Osteocyte (in vitro differentiated cells): ENCODE data around the gene CC2D1A. TPM values are rescaled to one million over a fixed set of nuclear protein-coding genes. Genes with fewer than 3 reads are reported as not detected.

ENCODE experiments used
- DNase-seq: peaks from one replicate; pipeline ENCODE4 v3.0.0; 2021; ENCODE audit warnings: mixed read lengths; ENCODE audit not compliant: unreplicated experiment; ENCODE audit errors: extremely low spot score
- H3K27ac Mint-ChIP-seq: one replicate; pipeline ENCODE4 v1.8.0; 2021; ENCODE audit warnings: mild to moderate bottlenecking, mixed read lengths; ENCODE audit not compliant: unreplicated experiment
- H3K27me3 Mint-ChIP-seq: one replicate; pipeline ENCODE4 v1.8.0; 2021; ENCODE audit warnings: mixed read lengths; ENCODE audit not compliant: unreplicated experiment
- H3K36me3 Mint-ChIP-seq: one replicate; pipeline ENCODE4 v1.8.0; 2021; ENCODE audit warnings: mixed read lengths; ENCODE audit not compliant: unreplicated experiment
- H3K4me1 Mint-ChIP-seq: one replicate; pipeline ENCODE4 v1.8.0; 2021; ENCODE audit warnings: mixed read lengths; ENCODE audit not compliant: unreplicated experiment
- H3K4me3 Mint-ChIP-seq: one replicate; pipeline ENCODE4 v1.8.0; 2021; ENCODE audit warnings: mild to moderate bottlenecking, moderate library complexity, mixed read lengths; ENCODE audit not compliant: unreplicated experiment
- H3K9me3 Mint-ChIP-seq: one replicate; pipeline ENCODE4 v1.8.0; 2021; ENCODE audit warnings: mixed read lengths; ENCODE audit not compliant: unreplicated experiment
- CTCF ChIP-seq: fragments of 200-600 bp; sonication (generic); IDR thresholded peaks from 2 replicates; pipeline ENCODE4 v1.5.0; 2021; ENCODE audit warnings: antibody characterized with exemption, mild to moderate bottlenecking, moderate library complexity
- total RNA-seq: library from RNA; stranded (reverse); gene quantifications from 2 replicates; pipeline ENCODE4 v1.2.1, GENCODE V29; 2021

Gene CC2D1A
- total RNA-seq, 1 donor from 2014 or later, result 51.3 TPM

- H3K27me3 Mint-ChIP-seq, result no peaks in the 10 kb centered on the region
- no peaks in the 10 kb centered on the region for H3K9me3 Mint-ChIP-seq
- H3K27ac Mint-ChIP-seq, result no peak overlapping the region
- no peak for TF ChIP-seq CTCF
- H3K4me1 Mint-ChIP-seq, result no peaks in the 10 kb centered on the region
- no peak for DNase-seq
- H3K36me3 Mint-ChIP-seq, result peaks cover 21% of the 10 kb centered on the region
- no peak overlapping the region for H3K4me3 Mint-ChIP-seq
These were observed 68.1 kb downstream of the CC2D1A start for GRCh38 chr19:13974073-13974472.

DNA sequence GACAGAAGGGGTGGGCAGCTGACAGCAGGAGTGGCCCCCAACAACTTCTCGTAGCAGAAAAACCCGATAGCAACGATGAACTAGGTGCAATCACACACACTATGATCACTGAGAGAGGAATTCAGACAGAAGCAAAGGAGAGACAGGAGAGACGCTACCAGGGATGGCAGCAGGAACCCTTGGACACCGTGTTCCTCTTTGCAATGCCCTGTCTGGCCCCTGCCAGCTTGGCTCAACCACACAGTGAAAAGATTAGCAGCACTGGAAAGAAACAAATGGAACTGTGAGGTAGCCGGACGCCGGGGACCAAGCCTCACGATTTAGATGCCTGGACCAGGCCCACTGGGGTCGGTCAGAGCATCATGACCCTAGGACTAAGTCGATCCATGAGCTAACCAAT is 69.9 kb downstream of the CC2D1A start:
- Mint-ChIP-seq H3K4me3 (no peak overlapping the region), H3K9me3 (no peaks in the 10 kb centered on the region), H3K36me3 (peaks cover 19% of the 10 kb centered on the region), H3K4me1 (peaks cover 1% of the 10 kb centered on the region), H3K27ac (no peak overlapping the region), H3K27me3 (no peaks in the 10 kb centered on the region)
- TF ChIP-seq CTCF, result no peak
- no peak for DNase-seq

DNA sequence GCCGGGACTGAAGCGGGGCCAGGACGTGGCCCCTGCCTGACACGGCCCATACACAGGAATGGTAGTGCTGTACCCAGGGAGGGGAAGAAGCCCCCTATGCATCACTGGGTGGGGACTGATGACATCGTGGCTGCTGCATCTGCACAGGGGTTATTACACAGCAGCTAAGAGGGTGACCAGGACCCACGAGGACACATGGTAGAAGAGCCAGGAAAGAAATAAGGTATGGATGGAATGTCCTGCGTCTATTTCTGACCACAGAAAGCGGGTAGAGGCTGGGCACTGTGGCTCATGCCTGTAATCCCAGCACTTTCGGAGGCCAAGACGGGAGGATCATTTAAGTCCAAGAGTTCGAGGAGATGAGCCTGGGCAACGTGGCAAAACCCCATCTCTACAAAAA is 70.4 kb downstream of the CC2D1A start:
- no peaks in the 10 kb centered on the region for H3K9me3 Mint-ChIP-seq
- no peak overlapping the region for H3K27ac Mint-ChIP-seq
- H3K27me3 Mint-ChIP-seq, result no peaks in the 10 kb centered on the region
- H3K4me3 Mint-ChIP-seq, result no peak overlapping the region
- DNase-seq, result no peak
- peaks cover 1% of the 10 kb centered on the region for H3K4me1 Mint-ChIP-seq
- TF ChIP-seq CTCF, result no peak
- peaks cover 19% of the 10 kb centered on the region for H3K36me3 Mint-ChIP-seq

GRCh38 chr19:13977803-13978202 is 71.8 kb downstream of the CC2D1A start:
- Mint-ChIP-seq H3K9me3 (no peaks in the 10 kb centered on the region), H3K27me3 (no peaks in the 10 kb centered on the region), H3K4me3 (peak overlapping the region; percentile 48), H3K4me1 (peaks cover 4% of the 10 kb centered on the region), H3K36me3 (peaks cover 19% of the 10 kb centered on the region), H3K27ac (no peak overlapping the region)
- no peak for DNase-seq
- no peak for TF ChIP-seq CTCF

GRCh38 chr19:13978351-13979243 is 72.6 kb downstream of the CC2D1A start:
- no peak overlapping the region for H3K27ac Mint-ChIP-seq
- H3K4me1 Mint-ChIP-seq, result peaks cover 4% of the 10 kb centered on the region
- no peaks in the 10 kb centered on the region for H3K9me3 Mint-ChIP-seq
- DNase-seq, result no peak
- peak overlapping the region; percentile 48 for H3K4me3 Mint-ChIP-seq
- peaks cover 19% of the 10 kb centered on the region for H3K36me3 Mint-ChIP-seq
- no peak for TF ChIP-seq CTCF
- no peaks in the 10 kb centered on the region for H3K27me3 Mint-ChIP-seq
